NCI-H2081 treated with DMSO at 0.1 percent for 48 hours (cell line): ENCODE measurements around the gene POT1.
"Not testable (repeated sequence)": the region's sequence is repeated elsewhere in the genome, so short reads cannot be mapped to it uniquely, and the experiment has no call there.

ENCODE experiments used
- DNase-seq: peaks from one replicate; lab custom pipeline; 2025; lab: John Stamatoyannopoulos, UW

The POT1 gene, protein sequence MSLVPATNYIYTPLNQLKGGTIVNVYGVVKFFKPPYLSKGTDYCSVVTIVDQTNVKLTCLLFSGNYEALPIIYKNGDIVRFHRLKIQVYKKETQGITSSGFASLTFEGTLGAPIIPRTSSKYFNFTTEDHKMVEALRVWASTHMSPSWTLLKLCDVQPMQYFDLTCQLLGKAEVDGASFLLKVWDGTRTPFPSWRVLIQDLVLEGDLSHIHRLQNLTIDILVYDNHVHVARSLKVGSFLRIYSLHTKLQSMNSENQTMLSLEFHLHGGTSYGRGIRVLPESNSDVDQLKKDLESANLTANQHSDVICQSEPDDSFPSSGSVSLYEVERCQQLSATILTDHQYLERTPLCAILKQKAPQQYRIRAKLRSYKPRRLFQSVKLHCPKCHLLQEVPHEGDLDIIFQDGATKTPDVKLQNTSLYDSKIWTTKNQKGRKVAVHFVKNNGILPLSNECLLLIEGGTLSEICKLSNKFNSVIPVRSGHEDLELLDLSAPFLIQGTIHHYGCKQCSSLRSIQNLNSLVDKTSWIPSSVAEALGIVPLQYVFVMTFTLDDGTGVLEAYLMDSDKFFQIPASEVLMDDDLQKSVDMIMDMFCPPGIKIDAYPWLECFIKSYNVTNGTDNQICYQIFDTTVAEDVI

DNA sequence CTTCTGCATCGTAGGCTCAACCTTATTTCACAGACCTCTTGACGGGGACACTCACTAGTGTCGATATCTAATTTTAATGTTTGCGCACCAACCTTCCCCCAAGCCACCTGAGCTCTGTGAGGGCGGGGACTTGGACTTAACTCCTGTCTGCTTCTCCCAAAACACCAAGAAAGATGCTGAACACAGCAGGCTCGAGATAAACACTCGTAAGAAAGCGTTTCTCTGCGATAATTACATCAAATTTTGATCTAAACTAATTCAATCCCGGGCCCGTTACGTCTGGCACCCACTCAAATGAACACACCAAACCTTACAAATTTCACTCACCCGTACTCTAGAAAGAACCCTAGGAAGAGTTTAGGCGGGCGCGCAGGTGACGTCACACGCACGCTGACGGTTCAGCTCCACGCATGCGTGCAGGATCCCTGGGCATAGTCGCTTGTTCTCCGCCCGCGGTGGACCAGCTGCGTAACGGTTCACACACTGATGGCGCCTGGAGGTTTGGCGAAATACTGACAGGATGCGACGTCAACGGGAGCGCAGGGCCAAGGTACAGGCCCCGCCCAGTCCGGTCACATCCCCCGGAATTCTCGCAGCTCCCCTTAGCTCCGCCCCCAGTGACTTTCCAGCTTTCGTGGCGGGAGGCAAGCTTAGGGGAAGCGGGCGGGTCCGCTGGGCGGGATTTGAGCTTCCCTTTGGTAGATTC lies at the start of gene POT1:
POT1 (minus strand) TSS at position 359 of the 706 bp plus-strand sequence. CDS start 32,652 bp downstream, outside the sequence.
- peak; percentile 99 for DNase-seq

DNA sequence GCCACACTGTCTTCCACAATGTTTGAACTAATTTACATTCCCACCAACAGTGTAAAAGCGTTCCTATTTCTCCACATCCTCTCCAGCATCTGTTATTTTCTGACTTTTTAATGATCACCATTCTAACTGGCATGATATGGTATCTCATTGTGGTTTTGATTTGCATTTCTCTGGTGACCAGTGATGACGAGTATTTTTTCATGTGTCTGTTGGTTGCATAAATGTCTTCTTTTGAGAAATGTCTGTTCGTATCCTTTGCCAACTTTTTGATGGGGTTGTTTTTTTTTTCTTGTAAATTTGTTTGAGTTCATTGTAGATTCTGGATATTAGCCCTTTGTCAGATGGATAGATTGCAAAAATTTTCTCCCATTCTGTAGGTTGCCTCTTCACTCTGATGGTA lies 45.5 kb upstream of the POT1 start:
- DNase-seq: not testable (repeated sequence)

DNA sequence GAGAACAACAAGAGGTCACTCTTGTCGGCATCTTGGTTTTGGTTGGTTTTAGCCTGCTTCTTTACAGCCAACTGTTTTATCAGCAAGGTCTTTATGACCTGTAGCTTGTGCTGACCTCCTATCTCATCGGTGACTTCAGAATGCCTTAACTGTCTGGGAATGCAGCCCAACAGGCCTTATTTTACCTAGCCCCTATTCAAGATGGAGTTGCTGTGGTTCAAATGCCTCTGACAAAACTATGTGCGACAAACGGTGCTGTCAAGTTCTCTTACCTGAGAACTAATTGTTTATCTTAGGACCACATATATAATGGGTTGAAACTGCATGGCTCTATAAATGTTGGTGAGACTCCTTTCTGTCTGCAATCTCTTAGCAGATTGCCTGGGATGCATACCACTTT lies 35.9 kb upstream of the POT1 start:
- no peak for DNase-seq

DNA sequence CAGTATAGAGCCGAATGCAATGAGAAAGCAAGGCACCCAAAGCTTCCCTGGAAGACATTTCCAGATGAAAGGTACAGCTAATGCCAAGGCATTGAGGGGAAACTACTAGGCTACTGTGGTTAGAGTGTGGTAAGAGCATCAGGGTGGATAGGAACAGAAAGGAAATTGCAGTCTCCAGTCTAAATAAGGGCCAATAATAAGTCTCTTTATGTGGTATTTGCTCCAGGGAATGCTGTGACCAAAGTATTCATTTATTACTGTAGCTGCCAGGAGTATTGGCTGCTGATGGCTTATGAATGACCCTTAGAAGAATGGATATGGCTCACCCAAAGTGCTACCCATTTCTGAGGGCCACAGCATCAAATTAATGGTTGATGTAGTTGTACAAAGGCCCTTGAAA lies 30.1 kb upstream of the POT1 start:
- no peak for DNase-seq

DNA sequence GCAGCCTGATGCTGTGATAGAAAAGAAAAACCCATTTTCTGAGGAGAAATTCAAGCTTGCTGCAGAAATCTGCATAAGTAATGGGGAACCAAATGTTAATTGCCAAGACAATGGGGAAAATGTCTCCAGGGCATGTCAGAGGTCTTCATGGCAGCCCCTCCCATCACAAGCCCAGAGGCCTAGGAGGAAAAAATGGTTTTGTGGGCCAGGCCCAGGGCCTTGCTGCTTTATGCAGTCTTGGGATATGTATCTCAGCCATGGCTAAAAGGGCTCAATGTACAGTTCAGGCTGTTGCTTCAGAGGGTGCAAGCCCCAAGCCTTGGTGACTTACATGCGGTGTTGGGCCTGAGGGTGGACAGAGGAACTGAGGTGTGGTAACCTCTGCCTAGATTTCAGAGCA lies 28.3 kb upstream of the POT1 start:
- not testable (repeated sequence) for DNase-seq

DNA sequence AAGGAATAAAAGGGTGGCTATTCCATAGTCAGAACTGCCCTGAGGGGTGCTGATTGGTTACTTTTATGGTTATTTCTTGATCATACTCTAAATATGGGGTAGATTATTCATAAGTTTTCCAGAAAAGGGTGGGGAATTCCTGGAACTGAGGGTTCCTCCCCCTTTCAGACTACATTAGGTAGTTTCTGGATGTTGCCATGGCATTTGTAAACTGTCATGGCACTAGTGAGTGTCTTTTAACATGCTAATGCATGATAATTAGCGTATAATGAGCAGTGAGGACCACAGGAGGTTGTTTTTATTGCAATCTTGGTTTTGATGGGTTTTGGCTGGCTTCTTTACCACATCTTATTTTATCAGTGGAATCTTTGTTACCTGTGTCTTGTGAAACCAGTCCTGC lies 26.5 kb upstream of the POT1 start:
- no peak for DNase-seq

DNA sequence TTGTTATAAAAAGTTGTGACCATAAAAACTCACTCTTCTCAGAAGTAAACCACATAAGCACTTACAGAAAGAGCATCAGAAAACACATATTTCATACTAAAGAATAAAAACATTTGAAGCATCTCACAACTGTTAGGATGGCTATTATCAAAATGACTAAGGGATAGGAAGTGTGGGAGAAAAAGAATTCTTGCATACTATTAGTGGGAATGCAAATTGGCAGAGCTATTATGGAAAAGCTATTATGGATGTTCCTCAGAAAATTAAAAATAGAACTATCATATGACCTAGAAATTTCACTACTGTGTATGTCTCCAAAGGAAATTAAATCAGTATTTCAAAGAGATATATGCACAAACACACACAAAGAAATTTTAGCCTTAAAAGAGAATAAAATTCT lies 25.2 kb upstream of the POT1 start:
- no peak for DNase-seq

GRCh38 chr7:124945680-124946079 lies 16.1 kb upstream of the POT1 start:
- no peak for DNase-seq

GRCh38 chr7:124943472-124943871 lies 13.8 kb upstream of the POT1 start:
- DNase-seq: no peak

DNA sequence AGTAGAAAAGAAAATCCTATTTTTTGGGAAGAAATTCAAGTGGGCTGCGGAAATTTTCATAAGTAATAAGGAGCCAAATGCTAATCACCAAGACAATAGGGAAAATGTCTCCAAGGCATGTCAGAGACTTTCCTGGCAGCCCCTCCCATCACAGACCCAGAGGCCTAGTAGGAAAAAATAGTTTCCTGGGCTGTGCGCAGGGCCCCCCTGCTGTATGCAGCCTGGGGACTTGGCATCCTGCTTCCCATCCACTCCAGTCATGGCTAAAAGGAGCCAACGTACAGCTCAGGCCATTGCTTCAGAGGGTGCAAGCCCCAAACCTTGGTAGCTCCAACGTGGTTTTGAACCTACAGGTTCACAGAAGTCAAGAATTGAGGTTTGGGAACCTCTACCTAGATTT lies 12.8 kb upstream of the POT1 start:
- no peak for DNase-seq

DNA sequence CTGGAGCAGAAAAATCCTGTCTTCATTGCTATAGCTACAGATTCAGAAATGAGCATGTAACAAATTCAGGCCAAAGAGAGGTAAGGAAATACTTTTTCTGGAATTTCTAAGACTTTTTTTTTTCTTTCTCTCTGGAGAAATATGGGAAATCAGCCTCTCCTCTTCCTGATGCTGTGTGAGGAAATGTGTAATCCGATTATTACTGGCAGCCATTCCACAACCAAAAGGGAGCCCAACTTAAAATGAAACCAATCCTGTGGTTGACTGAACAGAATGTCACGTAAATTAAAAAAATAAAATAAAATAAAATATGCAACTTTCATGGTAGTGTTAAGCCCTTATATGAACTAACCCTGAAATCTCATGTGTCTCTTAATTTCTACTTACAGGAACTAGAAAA lies 10.7 kb upstream of the POT1 start:
- no peak for DNase-seq

- DNase-seq: no peak
Observed at GRCh38 chr7:124938128-124938527, 8.5 kb upstream of the POT1 start.

DNA sequence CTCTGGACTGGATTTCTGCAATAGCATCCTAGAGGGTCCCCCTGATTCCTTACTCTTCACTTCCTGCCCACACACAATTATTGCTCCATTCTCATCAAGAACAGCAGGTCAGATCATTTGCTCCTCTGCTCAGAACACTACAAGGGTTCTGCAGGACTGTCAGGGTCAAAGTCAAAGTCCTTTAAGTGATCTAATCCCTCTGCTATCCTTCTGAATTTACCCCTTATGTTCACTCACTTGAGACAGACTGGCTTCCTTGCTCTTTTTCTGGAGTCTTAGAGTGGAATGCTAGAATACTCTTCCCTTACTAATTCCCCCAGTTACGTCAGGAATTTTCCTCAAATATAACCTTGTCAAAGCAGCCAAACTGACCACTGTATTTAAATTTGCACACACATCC lies 7.5 kb upstream of the POT1 start:
- DNase-seq: no peak

DNA sequence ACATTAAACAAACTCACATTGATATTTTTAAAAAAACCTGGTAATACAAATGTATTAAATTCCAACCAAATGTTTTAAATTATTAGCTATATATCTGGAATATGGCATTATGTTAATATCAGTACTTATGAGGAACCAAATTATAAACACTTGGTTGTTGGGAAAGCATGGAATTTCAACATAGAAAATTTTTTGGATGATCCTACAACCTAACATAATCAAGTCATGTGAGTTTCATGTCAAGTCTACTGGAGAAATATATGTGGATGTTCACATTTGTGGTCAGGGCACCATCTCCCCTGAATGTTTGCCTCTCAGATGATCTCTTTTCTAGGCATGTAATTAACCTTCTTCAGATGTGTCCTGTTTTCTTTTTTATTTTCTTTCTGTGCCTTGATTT lies 5.2 kb upstream of the POT1 start:
- no peak for DNase-seq

GRCh38 chr7:124930655-124931597 lies 1.3 kb upstream of the POT1 start:
- no peak for DNase-seq

- DNase-seq: no peak
Observed at GRCh38 chr7:124930173-124930623, 573 bp upstream of the POT1 start.

DNA sequence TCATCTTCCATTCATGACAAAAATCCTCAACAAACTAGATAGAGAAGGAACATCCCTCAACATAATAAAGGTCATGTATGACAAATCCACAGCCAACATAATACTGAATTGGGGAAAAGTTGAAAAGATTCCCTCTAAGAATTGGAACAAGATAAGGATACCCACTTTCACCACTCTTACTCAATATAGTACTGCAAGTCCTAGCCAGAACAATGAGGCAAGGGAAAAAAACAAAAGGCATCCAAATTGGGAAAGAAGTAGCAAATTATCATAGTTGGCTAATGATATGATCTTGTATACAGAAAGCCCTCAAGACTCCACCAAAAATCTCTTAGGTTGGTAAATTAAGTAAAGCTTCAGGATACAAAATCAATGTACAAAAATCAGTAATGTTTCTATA lies 4.7 kb downstream of the POT1 start:
- no peak for DNase-seq

DNA sequence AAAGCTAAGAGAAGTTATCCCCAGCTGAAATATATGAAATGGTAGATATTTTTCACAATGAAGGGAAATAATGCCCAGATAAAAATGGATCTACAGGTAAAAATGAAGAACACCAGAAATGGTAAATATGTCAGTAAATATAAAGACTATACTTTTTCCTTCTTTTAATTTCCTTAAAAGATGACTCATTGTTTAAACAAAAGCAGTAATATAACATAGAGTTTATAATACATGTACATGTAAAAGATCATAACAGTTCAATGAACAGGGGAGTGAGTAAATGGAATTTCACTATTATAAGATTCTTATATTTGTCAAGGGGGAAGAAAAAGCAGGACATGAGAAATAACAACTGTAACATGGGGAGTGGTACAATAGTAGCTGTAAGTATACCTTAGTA lies 7.4 kb downstream of the POT1 start:
- DNase-seq: no peak

GRCh38 chr7:124919841-124920240 lies 9.8 kb downstream of the POT1 start:
- no peak for DNase-seq

DNA sequence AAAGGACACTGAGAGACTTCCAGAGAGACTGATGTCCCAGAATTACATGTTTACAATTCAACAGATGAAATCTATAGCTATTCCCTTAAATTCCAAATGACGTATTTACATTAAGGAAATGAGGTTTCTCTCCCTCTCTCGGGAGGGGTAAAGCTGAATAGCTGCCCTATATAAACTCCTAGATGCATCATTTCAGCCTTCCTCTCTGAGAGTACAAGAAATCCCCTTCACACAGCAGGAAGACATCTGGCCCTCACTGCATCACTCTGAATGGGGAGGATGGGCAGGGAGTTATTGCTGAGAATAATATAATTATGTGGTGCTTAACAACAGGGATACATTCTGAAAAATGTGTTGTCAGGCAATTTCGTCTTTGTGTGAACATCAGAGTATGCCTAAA lies 11.0 kb downstream of the POT1 start:
- no peak for DNase-seq

DNA sequence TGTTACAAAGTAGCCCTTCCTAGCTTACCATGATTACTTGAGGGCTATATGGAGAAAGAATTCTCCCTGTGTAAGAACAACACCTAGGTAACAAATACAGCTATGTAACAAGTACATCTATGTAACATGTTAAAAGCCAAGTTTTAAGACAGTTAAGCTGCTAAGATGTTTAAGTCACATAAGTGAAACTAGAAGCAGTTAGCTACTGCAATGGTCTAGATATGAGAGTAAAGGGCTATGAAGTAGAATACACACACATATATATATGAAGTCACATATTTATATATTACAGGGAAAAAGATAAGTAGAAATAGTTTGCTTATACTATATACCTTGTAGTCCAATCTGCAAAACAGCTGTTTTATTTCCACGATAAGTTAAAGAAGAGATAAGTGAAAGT lies 14.4 kb downstream of the POT1 start:
- no peak for DNase-seq

- DNase-seq: no peak
Observed at GRCh38 chr7:124914298-124914697, 15.3 kb downstream of the POT1 start.
